C4-2B (cell line): Measurements from ENCODE around the gene KIF26B.

Source experiments
- CTCF ChIP-seq: fragments of 450-650 bp; conservative IDR thresholded peaks from 2 replicates; pipeline ENCODE4 v1.5.1; 2017; ENCODE audit warnings: mild to moderate bottlenecking
- ZFX ChIP-seq: fragments of 450-650 bp; IDR thresholded peaks from 2 replicates; pipeline ENCODE4 v1.6.1; 2017

GRCh38 chr1:245441689-245442088 is 286.9 kb downstream of the KIF26B start:
- TF ChIP-seq ZFX (no peak), CTCF (no peak)
